K562 treated with DMSO at 1 percent for 4 hours (cell line): ENCODE results near the gene UGT2A1. TPM values are rescaled to one million over a fixed set of nuclear protein-coding genes. Genes with fewer than 3 reads are reported as not detected.

Source experiments
- total RNA-seq: library from RNA; unstranded; fragments of 300-600 nt; gene quantifications from 2 replicates; pipeline ENCODE4 v1.2.3, GENCODE V29; 2022; ENCODE audit not compliant: insufficient read depth

The UGT2A1 gene
- not detected in 2 replicates for total RNA-seq

DNA sequence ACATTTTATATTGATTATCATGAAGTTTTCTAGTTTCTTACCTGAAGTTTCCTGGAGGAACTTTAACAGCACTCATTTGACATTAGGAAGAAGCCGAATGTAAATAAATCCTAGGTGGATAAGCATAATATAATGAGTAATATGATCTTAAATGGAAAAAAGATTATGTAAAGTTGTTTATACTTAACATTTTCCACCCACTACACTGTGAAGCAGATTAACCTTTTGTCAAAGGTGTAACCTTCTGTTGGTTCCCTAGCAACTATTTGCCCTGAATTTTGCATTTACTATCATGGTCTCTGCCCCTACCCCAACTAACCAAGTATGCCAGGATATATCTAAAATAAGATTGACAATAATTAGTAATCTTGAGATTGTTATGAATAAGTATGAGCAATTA is at the start of gene UGT2A1:
UGT2A1 (minus strand) TSS at position 101 of the 400 bp plus-strand sequence. CDS start 5,603 bp downstream, outside the sequence.

DNA sequence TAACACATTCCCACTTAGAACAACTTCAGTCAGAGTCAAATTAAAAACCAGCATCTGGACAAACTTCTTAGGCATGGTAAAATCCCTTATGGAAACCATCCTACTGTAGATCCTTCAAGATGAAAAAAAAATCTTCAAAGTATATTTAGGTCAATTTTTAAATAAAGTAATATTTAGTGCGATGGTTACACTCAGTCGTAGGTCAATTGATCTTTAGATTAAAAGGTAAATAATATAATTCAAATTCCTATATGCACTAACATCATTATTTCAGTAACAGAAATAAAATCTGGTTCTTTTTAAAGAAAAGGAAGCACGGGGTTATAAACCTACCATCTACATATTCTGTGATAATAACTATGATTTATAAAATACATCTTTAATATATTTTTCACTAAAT is 13.5 kb downstream of the UGT2A1 start, which contains the start of gene UGT2A2:
UGT2A2 (minus strand) TSS at position 101 of the 400 bp plus-strand sequence; CDS start at position 99, 2 bp downstream.

Other genes starting within 250 kb of the UGT2A1 start
- not detected in 2 replicates for gene UGT2B4, start 157.3 kb downstream of the UGT2A1 start, total RNA-seq
- gene UGT2A2, start 13.6 kb downstream of the UGT2A1 start, total RNA-seq, result not detected in 2 replicates
- gene SULT1B1, start 107.4 kb upstream of the UGT2A1 start, total RNA-seq, result not detected in 2 replicates
- not detected in 2 replicates for gene SULT1E1, start 206.9 kb upstream of the UGT2A1 start, total RNA-seq